Esophagus squamous epithelium (tissue), 4 donors: Measurements from ENCODE around the gene DEFB108B.
"Not testable (repeated sequence)": the region's sequence is repeated elsewhere in the genome, so short reads cannot be mapped to it uniquely, and the experiment has no call there.

Experiments used
- POLR2A ChIP-seq, 4 donors: fragments of 450-650 bp; IDR thresholded peaks; one replicate each; pipeline ENCODE4 v1.6.1; 2017; ENCODE audit warnings: antibody characterized with exemption in 4 of 4, mild to moderate bottlenecking in 4 of 4, moderate library complexity in 3 of 4
- TF ChIP-seq, protein P1 (sequence below), 6 experiments: fragments of 450-650 bp in 4 of 6; fragments of 200-600 bp in 2 of 6; sonication (generic) in 2 of 6; IDR thresholded peaks; one replicate each; pipeline ENCODE4 v1.5.1; 2016 to 2019; ENCODE audit warnings: antibody characterized with exemption in 6 of 6, mild to moderate bottlenecking in 4 of 6, moderate library complexity in 4 of 6

DNA sequence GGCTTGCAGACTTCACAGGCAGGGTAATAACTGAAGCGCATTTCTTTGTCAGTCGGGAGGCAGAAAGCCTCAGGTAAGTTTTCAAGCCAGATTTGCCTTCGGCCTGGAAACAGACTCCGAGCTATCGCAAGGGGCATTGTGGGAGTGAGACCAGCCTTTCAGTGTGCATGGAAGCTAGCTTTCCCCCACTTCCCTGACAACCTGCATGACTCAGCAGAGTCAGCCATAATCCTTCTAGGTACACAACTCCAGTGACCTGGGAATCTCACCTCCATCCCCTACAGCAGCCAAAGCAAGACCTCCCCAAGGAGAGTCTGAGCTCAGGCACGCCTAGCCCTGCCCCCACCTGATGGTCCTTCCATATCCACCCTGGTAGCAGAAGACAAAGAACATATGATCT lies 9.7 kb downstream of the DEFB108B start:
- TF ChIP-seq, protein P1, sequence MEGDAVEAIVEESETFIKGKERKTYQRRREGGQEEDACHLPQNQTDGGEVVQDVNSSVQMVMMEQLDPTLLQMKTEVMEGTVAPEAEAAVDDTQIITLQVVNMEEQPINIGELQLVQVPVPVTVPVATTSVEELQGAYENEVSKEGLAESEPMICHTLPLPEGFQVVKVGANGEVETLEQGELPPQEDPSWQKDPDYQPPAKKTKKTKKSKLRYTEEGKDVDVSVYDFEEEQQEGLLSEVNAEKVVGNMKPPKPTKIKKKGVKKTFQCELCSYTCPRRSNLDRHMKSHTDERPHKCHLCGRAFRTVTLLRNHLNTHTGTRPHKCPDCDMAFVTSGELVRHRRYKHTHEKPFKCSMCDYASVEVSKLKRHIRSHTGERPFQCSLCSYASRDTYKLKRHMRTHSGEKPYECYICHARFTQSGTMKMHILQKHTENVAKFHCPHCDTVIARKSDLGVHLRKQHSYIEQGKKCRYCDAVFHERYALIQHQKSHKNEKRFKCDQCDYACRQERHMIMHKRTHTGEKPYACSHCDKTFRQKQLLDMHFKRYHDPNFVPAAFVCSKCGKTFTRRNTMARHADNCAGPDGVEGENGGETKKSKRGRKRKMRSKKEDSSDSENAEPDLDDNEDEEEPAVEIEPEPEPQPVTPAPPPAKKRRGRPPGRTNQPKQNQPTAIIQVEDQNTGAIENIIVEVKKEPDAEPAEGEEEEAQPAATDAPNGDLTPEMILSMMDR (IDR thresholded peaks at IDR 0.05), result not testable (repeated sequence)
- TF ChIP-seq POLR2A (IDR thresholded peaks at IDR 0.05), result not testable (repeated sequence)
